OCI-LY7 (cell line): Measurements from ENCODE around the gene JAG2. TPM values are rescaled to one million over a fixed set of nuclear protein-coding genes. Genes with fewer than 3 reads are reported as not detected.

Experiments used
- BruUV-seq: library from RNA; stranded (reverse); fragments of 400-500 nt; replicated peaks from 2 replicates; lab custom pipeline; 2021; lab: Mats Ljungman, UMichigan
- CTCF ChIA-PET: fragments of 300-600 bp; sonication (Branson Sonifier 250); formaldehyde crosslinking; loops from one replicate; lab custom pipeline; 2022; ENCODE audit warnings: antibody characterized with exemption; ENCODE audit not compliant: unreplicated experiment; lab: Charles Lee
- POLR2A ChIA-PET: fragments of 300-600 bp; sonication (Branson Sonifier 250); formaldehyde crosslinking; loops from one replicate; lab custom pipeline; 2022; ENCODE audit warnings: antibody characterized with exemption; lab: Charles Lee
- DNase-seq: peaks from one replicate; pipeline ENCODE4 v3.0.0-alpha.2; 2015; ENCODE audit warnings: low spot score
- H2AFZ ChIP-seq: fragments of 200-600 bp; sonication (generic), shearing (Covaris generic); 2 replicates; pipeline ENCODE4 v1.6.1; 2014; ENCODE audit warnings: mild to moderate bottlenecking, antibody characterized with exemption, low read length, moderate library complexity
- H3K27ac ChIP-seq: fragments of 200-600 bp; sonication (generic); 2 replicates; pipeline ENCODE4 v1.5.1; 2014; ENCODE audit warnings: mixed run types, low read depth, mild to moderate bottlenecking, moderate library complexity, low read length, inconsistent platforms; ENCODE audit not compliant: poor library complexity, severe bottlenecking
- H3K36me3 ChIP-seq: fragments of 200-600 bp; sonication (generic); 2 replicates; pipeline ENCODE4 v1.6.1; 2014; ENCODE audit warnings: mild to moderate bottlenecking, antibody characterized with exemption, low read length, moderate library complexity, mixed read lengths; ENCODE audit not compliant: insufficient read depth
- H3K4me1 ChIP-seq: fragments of 200-600 bp; sonication (generic); 2 replicates; pipeline ENCODE4 v1.5.1; 2014; ENCODE audit warnings: mild to moderate bottlenecking, low read length; ENCODE audit not compliant: insufficient read depth, poor library complexity, severe bottlenecking
- H3K4me2 ChIP-seq: fragments of 200-600 bp; sonication (generic); 2 replicates; pipeline ENCODE4 v1.6.1; 2014; ENCODE audit warnings: mild to moderate bottlenecking, low read length
- H3K4me3 ChIP-seq: fragments of 200-600 bp; sonication (generic); 2 replicates; pipeline ENCODE4 v1.5.1; 2014; ENCODE audit warnings: mild to moderate bottlenecking, low read depth, low read length; ENCODE audit not compliant: poor library complexity, severe bottlenecking
- H3K79me2 ChIP-seq: fragments of 200-600 bp; sonication (generic); 2 replicates; pipeline ENCODE4 v1.6.1; 2016; ENCODE audit warnings: low read depth, mild to moderate bottlenecking, low read length, moderate library complexity, mixed read lengths; ENCODE audit not compliant: insufficient read depth
- H3K9me2 ChIP-seq: fragments of 200-600 bp; sonication (generic); 2 replicates; pipeline ENCODE4 v1.6.1; 2016; ENCODE audit warnings: mild to moderate bottlenecking, low read length, mixed read lengths; ENCODE audit not compliant: insufficient read depth
- H3K9me3 ChIP-seq: fragments of 200-600 bp; sonication (generic); 2 replicates; pipeline ENCODE4 v1.6.1; 2014; ENCODE audit warnings: mild to moderate bottlenecking, mixed run types, low read length, mixed read lengths
- H4K20me1 ChIP-seq: fragments of 200-600 bp; sonication (generic); 2 replicates; pipeline ENCODE4 v1.6.1; 2014; ENCODE audit warnings: mild to moderate bottlenecking, antibody characterized with exemption, low read length, moderate library complexity, mixed read lengths; ENCODE audit not compliant: insufficient read depth
- CTCF ChIP-seq: fragments of 200-600 bp; sonication (generic); conservative IDR thresholded peaks from 2 replicates; pipeline ENCODE4 v1.5.1; 2014; ENCODE audit warnings: mild to moderate bottlenecking, antibody characterized with exemption, low read length, moderate library complexity, mixed read lengths
- EZH2phosphoT487 ChIP-seq: fragments of 200-600 bp; sonication (generic); IDR thresholded peaks from 2 replicates; pipeline ENCODE4 v1.6.1; 2018; ENCODE audit warnings: low read depth, borderline replicate concordance, mild to moderate bottlenecking, mixed run types, antibody characterized with exemption, low read length, moderate library complexity, mixed read lengths
- intact Hi-C: fragments of 100-400 bp; cut with micrococcal nuclease; formaldehyde crosslinking; loops from one replicate; pipeline ENCODE4 v1.10.0; 2022; ENCODE audit not compliant: unreplicated experiment
- total RNA-seq, 2 experiments: library from RNA; depleted of rRNA in 1 of 2; stranded (reverse); fragments of >200 nt in 1 of 2; shearing (Covaris generic) in 1 of 2; gene quantifications; 2 replicates each; pipeline ENCODE4 v1.2.3, GENCODE V29; 2014 to 2022

Gene JAG2
- total RNA-seq, 2 experiments from 2014 or later: 5.0 to 6.0 TPM

DNA sequence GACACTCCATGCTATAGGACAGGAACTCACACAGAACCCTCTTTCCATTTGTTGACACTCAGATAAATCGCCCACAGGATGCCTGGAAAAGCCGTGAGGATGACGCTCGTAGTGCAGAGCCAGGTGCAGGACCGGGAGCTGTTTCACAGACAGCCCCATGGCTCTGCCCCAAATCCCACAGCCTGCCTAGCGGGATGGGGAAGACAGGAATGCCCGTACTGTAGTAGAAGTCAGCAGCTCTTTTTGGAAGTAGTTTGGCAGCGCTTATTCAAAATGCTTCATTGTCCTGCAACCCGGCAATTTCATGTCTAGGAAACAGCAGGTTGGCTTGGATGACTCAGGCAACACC lies 41.6 kb downstream of the JAG2 start:
- Histone ChIP-seq H3K79me2 (no peaks in the 10 kb centered on the region), H3K27ac (no peak overlapping the region), H3K4me3 (no peak overlapping the region), H3K4me2 (no peak overlapping the region), H4K20me1 (no peaks in the 10 kb centered on the region), H3K36me3 (no peaks in the 10 kb centered on the region), H3K4me1 (no peaks in the 10 kb centered on the region), H3K9me2 (no peaks in the 10 kb centered on the region), H2AFZ (no peak overlapping the region), H3K9me3 (peaks cover 13% of the 10 kb centered on the region)
- BruUV-seq: no TSS peak
- CTCF ChIA-PET: no interaction called here
- intact Hi-C loops: no loop called here
- TF ChIP-seq CTCF (no peak), EZH2phosphoT487 (no peak)
- DNase-seq: no peak
- POLR2A ChIA-PET: no interaction called here

- Histone ChIP-seq H3K9me3 (peaks cover 7% of the 10 kb centered on the region), H4K20me1 (no peaks in the 10 kb centered on the region), H3K36me3 (no peaks in the 10 kb centered on the region), H3K27ac (no peak overlapping the region), H3K79me2 (no peaks in the 10 kb centered on the region), H2AFZ (no peak overlapping the region), H3K9me2 (no peaks in the 10 kb centered on the region), H3K4me1 (no peaks in the 10 kb centered on the region), H3K4me2 (no peak overlapping the region), H3K4me3 (no peak overlapping the region)
- TF ChIP-seq CTCF (no peak), EZH2phosphoT487 (no peak)
- intact Hi-C loops: no loop called here
- no peak for DNase-seq
- no TSS peak for BruUV-seq
- POLR2A ChIA-PET: no interaction called here
- CTCF ChIA-PET: no interaction called here
Observed at GRCh38 chr14:105126126-105126980, 42.2 kb downstream of the JAG2 start.

GRCh38 chr14:105124823-105125222 lies 43.8 kb downstream of the JAG2 start:
- Histone ChIP-seq H3K36me3 (no peaks in the 10 kb centered on the region), H3K4me3 (no peak overlapping the region), H3K27ac (no peak overlapping the region), H3K9me3 (0 out of 2 replicates have a peak, but pooled peaks cover 10% of the 10 kb centered on the region), H2AFZ (no peak overlapping the region), H3K79me2 (no peaks in the 10 kb centered on the region), H3K4me2 (no peak overlapping the region), H4K20me1 (no peaks in the 10 kb centered on the region), H3K4me1 (no peaks in the 10 kb centered on the region), H3K9me2 (no peaks in the 10 kb centered on the region)
- CTCF ChIA-PET: no interaction called here
- no TSS peak for BruUV-seq
- DNase-seq: no peak
- TF ChIP-seq EZH2phosphoT487 (no peak), CTCF (no peak)
- POLR2A ChIA-PET: interaction anchor here (0.6 kb wide), 1 partner anchor 255 kb away, joined by 3 read pairs; no protein-coding TSS in a partner anchor
- intact Hi-C loops: no loop called here
